Ureter (tissue), 1 donor: ENCODE measurements around the gene HNRNPA3. TPM values are rescaled to one million over a fixed set of nuclear protein-coding genes. Genes with fewer than 3 reads are reported as not detected.
"Not testable (repeated sequence)": the region's sequence is repeated elsewhere in the genome, so short reads cannot be mapped to it uniquely, and the experiment has no call there.

Experiments
- DNase-seq: peaks from one replicate; pipeline ENCODE4 v3.0.0-alpha.2; 2020; ENCODE audit warnings: low spot score
- total RNA-seq: library from RNA; stranded (reverse); gene quantifications from one replicate; pipeline ENCODE4 v1.2.4, GENCODE V29; 2023
- donor health status: DM: yes; HTN: yes; CAD: no.

HNRNPA3 gene
- 251 TPM for total RNA-seq

- DNase-seq = peak; percentile 99
These were observed at the start of gene HNRNPA3 for GRCh38 chr2:177212106-177212890. HNRNPA3 (plus strand) TSS chr2:177212794; CDS start chr2:177212800, 6 bp downstream.

GRCh38 chr2:177164131-177164530, 48.5 kb upstream of the HNRNPA3 start:
- DNase-seq = no peak

GRCh38 chr2:177164584-177165052, 48.0 kb upstream of the HNRNPA3 start:
- DNase-seq = peak; percentile 88

GRCh38 chr2:177165061-177165583, 47.5 kb upstream of the HNRNPA3 start:
- no peak for DNase-seq

- no peak for DNase-seq
These were observed 46.6 kb upstream of the HNRNPA3 start for GRCh38 chr2:177165721-177166711.

- peak; percentile 86 for DNase-seq
These were observed 42.6 kb upstream of the HNRNPA3 start for GRCh38 chr2:177169810-177170514.

- no peak for DNase-seq
These were observed 41.2 kb upstream of the HNRNPA3 start for GRCh38 chr2:177171418-177171865.

GRCh38 chr2:177172034-177172880, 40.3 kb upstream of the HNRNPA3 start:
- no peak for DNase-seq

GRCh38 chr2:177174486-177174885, 38.1 kb upstream of the HNRNPA3 start:
- no peak for DNase-seq

GRCh38 chr2:177175917-177176668, 36.5 kb upstream of the HNRNPA3 start:
- no peak for DNase-seq

- no peak for DNase-seq
These were observed 33.8 kb upstream of the HNRNPA3 start for GRCh38 chr2:177178797-177179196.

- no peak for DNase-seq
These were observed 33.4 kb upstream of the HNRNPA3 start for GRCh38 chr2:177179227-177179626.

- DNase-seq = not testable (repeated sequence)
These were observed 32.9 kb upstream of the HNRNPA3 start for GRCh38 chr2:177179671-177180070.

- no peak for DNase-seq
These were observed 32.2 kb upstream of the HNRNPA3 start for GRCh38 chr2:177180269-177181000.

GRCh38 chr2:177183860-177184259, 28.7 kb upstream of the HNRNPA3 start:
- DNase-seq = no peak

GRCh38 chr2:177184606-177185005, 28.0 kb upstream of the HNRNPA3 start:
- no peak for DNase-seq

- DNase-seq = not testable (repeated sequence)
These were observed 26.6 kb upstream of the HNRNPA3 start for GRCh38 chr2:177186038-177186437.

- DNase-seq = no peak
These were observed 24.8 kb upstream of the HNRNPA3 start for GRCh38 chr2:177187631-177188312.
